Measurements from ENCODE around the gene MED26. TPM values are rescaled to one million over a fixed set of nuclear protein-coding genes. Genes with fewer than 3 reads are reported as not detected.
"Not testable (repeated sequence)": the region's sequence is repeated elsewhere in the genome, so short reads cannot be mapped to it uniquely, and the experiment has no call there.

Gene MED26
- total RNA-seq, 2 donors from 2014 or later = 5.0 to 5.6 TPM

DNA sequence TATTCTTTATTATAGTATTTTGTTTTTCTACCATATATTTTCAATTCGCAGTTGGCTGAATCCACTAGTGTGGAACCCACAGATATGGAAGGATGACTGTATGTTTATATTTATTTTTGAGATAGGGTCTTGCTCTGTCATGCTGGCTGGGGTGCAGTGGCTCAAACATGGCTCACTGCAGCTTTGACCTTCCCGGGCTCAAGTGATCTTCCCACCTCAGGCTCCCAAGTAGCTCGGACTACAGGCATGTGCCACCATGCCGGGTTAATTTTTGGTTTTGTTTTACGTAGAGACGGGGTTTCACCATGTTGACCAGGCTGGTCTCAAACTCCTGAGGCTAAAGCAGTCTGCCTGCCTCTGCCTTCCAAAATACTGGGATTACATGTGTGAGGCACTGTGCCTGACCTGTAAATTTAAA, 65.4 kb downstream of the MED26 start:
- intact Hi-C loops (cut with DNase I) = no loop called here
- no peak for ATAC-seq

DNA sequence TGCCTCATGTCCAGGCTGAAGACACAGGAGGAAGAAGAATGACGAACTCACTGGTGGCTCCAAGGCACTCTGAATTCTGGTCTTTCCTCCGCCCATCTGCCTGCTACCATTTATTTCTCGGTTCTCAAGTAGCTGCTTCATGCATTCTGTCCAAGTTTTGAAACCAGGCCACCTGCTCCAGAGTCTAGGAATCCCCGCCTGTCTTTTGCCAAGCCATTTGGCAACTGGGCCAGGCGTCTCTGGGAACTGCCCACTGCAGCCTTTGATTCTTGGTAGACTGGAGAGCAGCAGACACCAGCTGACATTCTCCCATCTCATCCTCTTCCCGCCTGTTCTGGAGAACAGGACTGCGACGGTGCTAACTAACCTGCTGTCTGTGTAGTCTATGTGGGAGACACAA, 66.6 kb downstream of the MED26 start:
- intact Hi-C loops (cut with DNase I) = no loop called here
- ATAC-seq (no peak), DNase-seq (no peak)

More for the DNA sequence above, 65.4 kb downstream of the MED26 start:
- DNase-seq = no peak

DNA sequence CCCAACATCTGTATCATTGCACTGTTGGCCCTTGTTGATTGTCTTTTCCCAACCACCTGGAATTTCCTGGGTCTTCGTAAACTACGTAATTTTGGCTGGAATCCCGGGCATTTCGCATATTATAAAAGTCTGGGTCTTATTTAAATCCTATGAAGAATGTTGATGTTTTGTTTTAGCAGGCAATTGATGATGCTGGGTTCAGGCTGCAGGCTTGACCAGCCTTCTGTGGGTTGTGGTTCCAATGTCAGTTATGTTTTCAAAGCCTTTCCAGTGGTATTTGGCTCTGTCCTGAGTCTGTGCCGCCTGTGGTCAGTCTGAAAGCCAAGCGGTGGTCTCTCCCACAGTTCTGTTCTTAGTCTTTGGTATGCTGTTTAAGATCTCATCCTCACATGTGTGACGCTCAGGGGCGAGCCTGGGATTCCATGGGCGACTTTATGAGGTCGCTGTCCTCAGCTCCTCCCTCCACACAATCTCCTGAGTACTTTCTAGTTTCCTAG, 68.2 kb downstream of the MED26 start:
- DNase-seq = no peak
- intact Hi-C loops (cut with DNase I) = no loop called here

DNA sequence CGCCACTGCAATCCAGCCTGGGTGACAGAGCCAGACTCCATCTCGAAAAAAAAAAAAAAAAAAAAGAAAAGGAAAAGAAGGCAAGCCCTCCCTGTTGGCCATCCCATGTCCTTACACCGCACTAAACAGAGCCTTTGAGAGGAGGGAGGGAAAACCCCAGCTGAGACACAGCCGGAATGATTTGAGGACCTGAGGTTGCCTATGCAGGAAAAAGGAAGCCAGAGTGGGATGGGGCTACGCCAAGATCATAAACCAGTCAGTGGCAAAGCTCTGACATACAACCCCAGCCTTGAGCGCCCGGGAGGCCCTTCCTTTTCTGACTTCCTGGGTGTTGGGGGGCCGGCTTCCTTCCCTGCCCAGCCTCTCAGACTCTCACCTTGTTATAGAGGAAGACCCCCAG, 73.2 kb downstream of the MED26 start:
- DNase-seq = no peak
- ATAC-seq = no peak
- intact Hi-C loops (cut with DNase I) = no loop called here

More for the DNA sequence above, 68.2 kb downstream of the MED26 start:
- no peak for ATAC-seq

DNA sequence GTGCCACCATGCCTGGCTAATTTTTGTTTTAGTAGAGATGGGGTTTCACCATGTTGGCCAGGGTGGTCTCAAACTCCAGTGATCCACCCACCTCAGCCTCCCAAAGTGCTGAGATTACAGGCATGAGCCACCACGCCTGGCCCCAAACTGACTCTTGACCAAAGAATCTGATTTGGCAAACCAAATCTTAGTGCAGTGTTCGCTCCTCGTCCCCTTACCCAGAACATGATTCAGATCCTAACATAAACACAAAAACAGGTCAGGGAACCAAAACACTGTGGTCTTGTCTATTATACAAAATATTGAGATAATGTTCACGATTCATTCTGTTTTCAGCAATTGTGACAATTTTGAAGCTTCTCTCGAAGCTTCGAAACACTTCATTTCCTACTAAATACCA, 76.1 kb downstream of the MED26 start:
- ATAC-seq; DNase-seq; intact Hi-C loops (cut with DNase I): not testable (repeated sequence)

DNA sequence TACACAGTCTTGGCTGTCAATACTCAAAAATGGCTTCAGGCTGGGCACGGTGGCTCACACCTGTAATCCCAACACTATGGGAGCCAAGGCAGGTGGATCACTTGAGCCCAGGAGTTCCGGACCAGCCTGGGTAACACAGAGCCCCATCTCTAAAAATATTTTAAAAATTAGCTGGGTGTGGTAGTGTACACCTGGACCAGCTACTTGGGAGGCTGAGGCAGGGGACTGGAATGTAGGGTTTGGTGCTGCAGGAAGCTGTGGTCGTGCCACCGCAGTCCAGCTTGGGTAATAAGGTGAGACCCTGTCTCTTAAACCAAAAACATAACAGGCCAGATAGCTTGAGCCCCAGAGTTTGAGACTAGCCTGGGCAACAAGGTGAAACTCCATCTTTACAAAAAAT, 79.0 kb downstream of the MED26 start:
- intact Hi-C loops (cut with DNase I) = no loop called here
- DNase-seq (no peak), ATAC-seq (no peak)

DNA sequence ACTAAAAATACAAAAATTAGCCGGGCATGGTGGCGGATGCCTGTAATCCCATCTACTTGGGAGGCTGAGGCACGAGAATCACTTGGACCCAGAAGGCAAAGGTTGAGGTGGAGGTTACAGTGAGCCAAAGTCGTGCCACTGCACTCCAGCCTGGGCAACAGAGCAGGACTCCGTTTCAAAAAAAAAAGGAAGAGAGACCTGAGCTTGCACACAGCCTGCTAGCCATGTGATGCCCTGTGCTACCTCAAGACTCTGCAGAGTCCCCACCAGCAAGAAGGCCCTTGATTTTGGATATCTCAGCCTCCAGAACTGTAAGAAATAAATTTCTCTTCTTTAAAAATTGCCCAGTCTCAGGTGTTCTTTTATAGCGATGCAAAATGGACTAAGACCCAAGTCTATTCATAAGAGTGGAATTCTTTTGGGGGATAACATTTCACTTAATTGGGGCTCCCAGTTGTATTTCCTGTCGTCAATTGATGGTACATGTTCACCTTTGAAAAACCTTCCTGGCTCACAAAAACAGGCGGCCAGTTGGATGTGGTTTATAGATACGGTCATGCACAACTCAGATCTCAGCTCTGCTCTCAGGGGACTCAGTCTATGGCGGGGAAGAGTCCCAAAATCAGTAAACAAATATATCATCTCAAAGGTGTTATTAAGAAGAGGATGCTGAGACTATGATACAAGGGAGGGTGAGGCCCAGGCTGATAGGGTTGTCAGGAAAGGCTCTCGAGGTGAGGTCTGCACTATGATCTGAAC, 83.4 kb downstream of the MED26 start:
- ATAC-seq = no peak
- intact Hi-C loops (cut with DNase I) = no loop called here
- no peak for DNase-seq

DNA sequence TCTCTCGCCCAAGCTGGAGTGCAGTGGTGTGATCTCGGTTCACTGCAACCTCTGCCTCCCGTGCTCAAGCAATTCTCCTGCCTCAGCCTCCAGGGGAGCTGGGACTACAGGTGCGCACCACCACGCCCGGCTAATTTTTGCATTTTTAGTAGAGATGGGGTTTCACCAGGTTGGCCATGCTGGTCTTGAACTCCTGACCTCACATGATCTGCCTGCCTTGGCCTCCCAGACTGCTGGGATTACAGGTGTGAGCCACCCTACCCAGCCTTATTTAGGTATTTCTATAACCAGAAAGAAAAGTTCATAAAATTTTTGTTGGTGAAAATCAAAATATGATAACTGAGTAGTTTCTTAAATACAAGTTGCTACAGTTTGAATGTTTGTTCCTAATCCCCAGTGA, 84.3 kb downstream of the MED26 start:
- intact Hi-C loops (cut with DNase I); DNase-seq; ATAC-seq: not testable (repeated sequence)

DNA sequence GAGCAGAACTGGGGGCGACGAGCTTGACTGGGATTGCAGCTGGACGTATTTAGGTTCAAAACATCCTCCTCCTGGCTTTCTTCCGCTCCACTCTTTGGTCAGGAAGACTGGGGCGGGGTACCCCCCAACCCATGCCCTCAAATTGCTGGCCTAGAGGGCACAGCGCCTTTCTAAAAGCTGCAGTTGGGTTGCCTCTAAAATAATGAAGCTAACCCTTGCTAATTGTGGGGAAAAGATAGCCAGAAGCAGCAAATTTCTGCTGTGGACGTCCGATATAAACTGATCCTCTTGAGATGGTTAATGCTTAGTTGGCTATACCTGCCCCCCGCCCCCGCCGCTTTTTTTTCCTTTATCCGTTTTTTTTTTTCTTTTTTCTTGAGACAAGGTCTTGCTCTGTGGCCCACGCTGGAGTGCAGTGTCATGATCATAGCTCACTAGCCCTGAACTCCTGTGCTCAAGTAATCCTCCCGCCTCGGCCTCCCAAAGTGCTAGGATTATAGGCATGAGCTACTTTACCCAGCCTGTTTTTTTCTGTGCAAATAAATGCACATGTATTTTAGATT, 85.0 kb downstream of the MED26 start:
- DNase-seq = no peak
- no peak for ATAC-seq
- intact Hi-C loops (cut with DNase I) = no loop called here

DNA sequence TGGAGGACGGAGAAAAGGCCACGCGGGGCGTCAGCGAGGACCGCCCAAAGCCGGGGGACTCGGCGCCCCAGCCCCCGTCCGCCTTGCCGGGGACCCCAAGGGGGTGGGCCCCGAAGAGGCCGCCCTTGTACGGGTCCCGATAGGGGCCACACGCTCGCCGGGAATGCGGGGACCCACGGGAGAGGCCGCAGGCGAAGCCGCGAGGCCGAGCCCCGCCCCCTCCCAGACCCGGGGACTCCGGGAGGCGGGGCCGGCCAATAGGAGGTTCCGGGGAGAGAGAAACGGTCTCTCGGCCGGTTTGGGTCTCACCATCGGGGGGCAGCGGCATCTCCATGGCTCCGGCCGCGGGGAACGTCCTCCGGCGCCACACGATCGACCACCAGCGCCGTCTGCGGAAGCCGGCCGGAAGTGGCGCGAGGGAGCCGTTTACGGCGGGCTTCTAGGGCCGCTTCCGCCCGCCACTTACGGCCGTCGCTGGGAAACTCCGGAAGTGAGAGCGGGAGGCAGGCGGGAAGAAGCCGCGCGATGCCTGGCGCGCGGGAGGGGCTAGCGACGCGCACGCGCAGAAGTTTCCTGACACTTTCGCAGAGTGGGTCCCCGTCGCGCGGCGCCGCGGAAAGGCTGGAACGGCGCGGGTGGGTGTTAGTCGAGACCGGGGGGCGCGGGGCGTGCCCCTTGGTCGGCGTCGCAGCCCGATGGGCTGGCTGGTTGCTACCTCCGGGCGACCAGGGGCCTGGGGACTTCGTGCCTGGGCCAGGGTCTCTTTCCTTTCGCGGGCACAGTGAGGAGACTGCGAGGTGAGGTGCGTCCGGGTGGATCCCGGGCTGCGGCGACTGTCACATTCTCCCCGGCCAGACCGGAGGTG, 85.7 kb downstream of the MED26 start, which contains the start of gene CHERP:
CHERP (minus strand) TSS at position 393 of the 865 bp plus-strand sequence; CDS start at position 334, 59 bp downstream.
- peak; percentile 95 for DNase-seq
- peak; percentile 97 to 98 for ATAC-seq
- intact Hi-C loops (cut with DNase I) = no loop called here

DNA sequence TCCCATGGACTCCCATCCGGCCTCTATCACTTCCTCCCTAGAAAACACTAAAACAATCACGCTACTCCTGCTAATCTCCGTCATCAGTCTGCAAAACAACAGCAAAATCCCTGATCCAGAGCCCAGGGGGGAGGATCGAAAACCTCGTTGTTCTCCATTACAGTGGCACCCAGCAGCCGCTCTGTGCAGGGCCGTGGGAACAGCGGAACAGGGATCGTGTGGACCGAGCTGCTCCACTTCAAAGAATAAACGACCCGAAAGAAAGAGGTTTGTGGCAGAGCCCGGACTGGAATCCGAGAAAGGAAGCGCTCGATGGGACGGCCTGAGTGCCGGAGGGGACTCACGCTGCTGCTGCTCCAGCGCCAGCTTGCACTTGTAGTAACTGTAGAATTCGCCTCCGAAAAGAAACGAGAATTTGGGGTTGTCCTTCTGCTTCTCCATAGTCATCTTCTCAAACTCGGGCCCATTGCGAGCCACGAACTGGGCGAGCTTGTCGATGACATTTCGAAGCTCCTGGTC, 86.4 kb downstream of the MED26 start:
- intact Hi-C loops (cut with DNase I) = no loop called here

DNA sequence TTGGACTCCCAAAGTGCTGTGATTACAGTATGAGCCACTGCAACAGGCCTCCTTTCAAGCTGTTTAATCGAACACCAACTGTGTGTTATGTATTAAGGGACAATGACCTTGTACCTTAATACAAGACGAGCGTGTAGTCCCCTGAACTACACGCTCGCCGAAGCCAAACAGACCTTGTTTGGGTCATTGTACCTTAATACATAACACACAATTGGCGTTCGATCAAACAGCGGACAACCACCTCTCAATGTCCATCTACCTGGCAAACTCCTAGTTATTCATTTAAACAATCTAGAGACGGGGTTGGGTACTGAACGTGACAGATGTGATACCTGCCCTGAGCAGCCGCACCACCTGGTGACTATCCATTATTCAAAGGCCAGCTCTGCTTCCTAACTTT, 87.1 kb downstream of the MED26 start:
- intact Hi-C loops (cut with DNase I) = no loop called here
- ATAC-seq = no peak
- no peak for DNase-seq

More for the DNA sequence above, 86.4 kb downstream of the MED26 start:
- ATAC-seq (no peak), DNase-seq (no peak)

DNA sequence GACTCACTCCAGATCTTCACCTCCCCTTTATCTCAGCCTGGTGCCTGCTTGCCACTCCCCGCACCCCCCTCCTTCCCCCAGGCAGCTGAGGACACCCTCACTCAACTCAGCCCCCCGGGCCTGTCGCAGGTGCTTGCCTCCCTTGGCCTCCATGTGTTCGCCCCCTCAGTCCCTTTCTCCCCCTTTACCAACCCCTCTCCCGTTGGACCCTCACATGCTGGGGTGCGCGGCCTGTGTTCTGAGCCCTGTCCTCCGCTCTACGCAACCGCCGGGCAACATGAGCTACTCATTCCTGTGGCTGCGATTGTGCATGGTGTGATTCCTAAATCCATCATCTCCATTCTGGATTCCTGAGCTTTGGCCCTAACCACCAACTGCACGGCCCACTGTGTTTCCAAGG, 90.9 kb downstream of the MED26 start:
- DNase-seq = no peak
- intact Hi-C loops (cut with DNase I) = no loop called here
- ATAC-seq = no peak

DNA sequence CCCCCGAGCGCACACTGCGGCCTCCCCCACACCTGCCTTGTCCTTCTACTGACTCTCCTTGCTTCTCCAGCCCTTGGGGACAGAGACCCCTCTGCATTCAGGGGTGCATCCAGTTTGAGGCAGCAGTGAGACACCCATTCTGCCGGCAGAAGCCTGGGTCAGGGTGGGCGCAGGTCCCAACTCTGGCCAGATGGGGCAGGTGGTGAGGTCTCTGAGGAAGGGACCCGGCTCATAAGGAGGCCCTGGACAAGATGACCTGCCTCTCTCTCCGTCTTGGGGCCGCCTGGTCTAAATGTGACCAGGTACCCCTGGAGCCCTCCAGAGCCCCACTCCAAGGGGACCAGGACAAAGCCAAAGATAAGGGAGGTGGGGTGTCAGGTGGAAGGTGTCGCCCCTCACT, 91.9 kb downstream of the MED26 start:
- ATAC-seq (no peak), DNase-seq (no peak)
- intact Hi-C loops (cut with DNase I) = no loop called here

DNA sequence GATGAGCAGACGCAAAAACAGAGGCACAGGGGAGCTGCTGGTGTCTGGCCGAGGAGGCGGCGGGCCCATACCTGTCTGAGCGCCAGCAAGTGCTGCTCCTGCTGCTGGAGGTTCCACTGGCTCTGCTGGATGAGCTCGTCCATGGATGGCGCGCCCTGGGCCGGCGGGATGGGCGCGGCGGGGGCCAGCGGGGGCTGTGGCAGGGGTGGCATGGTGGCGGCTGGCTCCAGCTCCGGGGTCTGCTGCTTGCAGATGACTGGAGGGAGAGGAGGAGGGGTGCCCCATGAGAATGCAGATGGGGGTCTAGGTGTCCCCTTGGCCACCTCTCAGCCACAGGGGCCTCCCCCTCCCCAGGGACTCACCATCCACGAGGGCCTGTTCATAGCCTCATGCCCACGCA, 92.6 kb downstream of the MED26 start:
- no peak for ATAC-seq
- DNase-seq = no peak

DNA sequence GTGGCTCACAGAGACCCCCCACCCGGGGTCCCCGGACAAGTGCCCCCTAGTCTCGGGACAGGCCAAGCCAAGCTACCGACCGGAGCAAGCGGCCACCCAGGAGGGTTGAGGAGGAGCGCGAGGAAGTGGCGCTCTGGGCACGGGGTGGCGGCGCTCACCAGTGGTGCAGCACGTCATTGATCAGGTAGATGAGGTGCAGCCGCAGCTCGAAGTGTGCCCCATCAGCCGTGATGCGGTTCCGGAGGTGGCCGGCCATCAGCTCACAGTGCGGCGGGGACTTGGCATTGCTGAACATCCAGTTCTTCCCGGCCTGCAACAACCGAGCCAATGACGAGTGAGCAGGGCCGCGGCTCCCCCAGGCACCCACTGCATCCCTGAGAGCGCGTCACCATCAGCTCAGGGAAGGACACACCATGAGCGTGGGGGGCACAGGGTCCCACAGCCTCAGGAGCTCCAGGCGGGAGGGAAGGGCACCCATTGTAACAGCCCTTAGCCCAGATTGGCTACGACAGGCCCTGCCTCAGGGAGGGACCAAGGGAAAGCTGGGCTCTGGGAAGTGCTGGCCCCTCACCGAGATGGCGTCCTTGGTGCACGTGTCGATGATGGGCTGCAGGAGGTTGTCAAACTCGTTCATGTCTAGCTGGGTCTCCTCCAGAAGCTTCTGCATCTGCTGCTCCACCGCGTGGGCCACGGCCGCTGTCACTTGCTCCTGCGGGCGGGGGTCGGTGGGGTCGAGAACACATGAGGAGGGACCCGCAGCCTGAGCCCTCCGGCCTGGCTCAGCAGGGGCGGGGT, 95.4 kb downstream of the MED26 start:
- DNase-seq (no peak), ATAC-seq (no peak)
- intact Hi-C loops (cut with DNase I) = no loop called here

More for the DNA sequence above, 92.6 kb downstream of the MED26 start:
- intact Hi-C loops (cut with DNase I) = no loop called here

DNA sequence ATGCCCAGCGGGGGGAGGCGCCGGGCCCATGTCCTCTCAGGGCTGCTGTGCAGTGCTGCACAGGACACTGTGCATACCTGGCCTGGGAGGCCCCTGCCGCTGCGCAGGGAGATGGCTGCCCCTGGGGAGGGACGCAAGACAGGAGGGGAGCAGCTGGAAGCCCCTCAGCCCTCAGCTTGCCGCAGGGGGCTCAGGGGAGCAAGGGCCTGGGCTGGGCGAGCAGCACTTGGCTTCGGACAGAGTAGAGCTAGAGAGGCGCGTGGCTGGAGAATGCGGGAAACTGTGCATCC, 96.7 kb downstream of the MED26 start:
- DNase-seq = no peak
- no peak for ATAC-seq
- intact Hi-C loops (cut with DNase I) = no loop called here

DNA sequence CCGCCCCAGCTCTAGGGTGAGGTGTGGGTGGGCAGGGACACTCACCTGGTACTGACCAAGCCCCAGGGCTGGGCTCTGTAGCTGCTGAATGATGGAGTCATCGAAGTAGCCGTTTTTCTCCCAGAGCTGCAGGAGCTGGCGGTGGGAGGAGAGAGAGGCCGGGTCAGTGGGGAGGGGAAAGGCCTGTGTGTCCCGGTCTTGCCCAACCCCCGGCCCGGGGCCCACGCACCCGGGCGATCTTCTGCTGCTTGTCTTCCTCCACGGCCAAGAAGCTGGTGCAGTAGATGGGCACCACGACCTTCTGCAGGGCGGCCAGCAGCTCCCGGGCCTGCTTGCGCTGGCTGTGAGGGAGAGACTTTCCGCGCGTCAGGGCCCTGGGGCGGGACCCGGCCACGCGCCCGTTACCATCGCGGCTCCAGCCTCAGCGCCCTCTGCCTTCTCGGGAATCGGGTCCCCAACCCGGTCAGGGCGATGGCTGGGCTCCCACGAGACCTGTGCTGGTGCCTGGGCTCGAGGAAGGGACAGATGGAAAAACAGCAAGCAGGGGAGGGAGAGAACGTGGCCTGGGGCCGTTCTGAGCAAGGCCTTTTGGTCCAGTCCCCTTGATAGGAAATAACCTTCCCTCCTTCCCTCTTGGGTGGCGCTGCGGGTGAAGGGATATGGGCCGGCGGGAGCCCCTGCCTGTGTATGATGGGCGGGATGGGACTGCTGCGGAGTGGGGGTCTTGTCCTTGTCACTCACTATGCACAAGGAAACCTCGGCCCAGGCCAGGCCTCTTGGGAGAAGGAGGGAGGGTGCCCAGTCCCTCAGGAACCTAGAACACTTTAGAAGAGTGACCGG, 97.2 kb downstream of the MED26 start:
- no peak for DNase-seq
- intact Hi-C loops (cut with DNase I) = no loop called here
- ATAC-seq = no peak
